ENCODE measurements around the gene EPHA6. TPM values are rescaled to one million over a fixed set of nuclear protein-coding genes. Genes with fewer than 3 reads are reported as not detected.

The EPHA6 gene
- total and polyA plus RNA-seq, 9 of the 15 experiments (the other 6 are each of a cell fraction or from before 2014, with no cell fraction given), result not detected

DNA sequence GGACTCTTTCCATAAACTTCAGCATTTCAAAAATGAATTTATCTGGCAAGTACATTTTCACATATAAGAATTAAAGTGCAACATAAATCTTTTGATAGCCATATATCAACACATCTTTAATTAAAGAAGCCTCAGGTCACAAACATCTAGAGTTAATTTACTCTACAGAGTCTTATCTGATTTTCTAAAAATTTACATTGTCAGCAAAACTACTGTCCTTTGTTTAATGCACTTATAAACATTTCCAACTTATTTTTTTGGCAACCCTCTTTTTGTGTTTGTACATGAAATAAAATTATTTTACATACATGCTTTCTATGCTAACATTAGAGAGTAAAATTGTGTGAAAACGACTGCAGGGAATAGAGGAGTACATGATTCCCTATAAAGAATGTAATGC lies 533.4 kb downstream of the EPHA6 start:
- no peak overlapping the region for H3K27ac ChIP-seq (ENCODE audit: extremely low read depth, low read depth, low read length)
- no peaks in the 10 kb centered on the region for H3K36me3 ChIP-seq (ENCODE audit: control insufficient read depth, insufficient read depth, low read length)
- H4K20me1 ChIP-seq (replicated peaks; ENCODE audit: control insufficient read depth, insufficient read depth, low read length), result no peaks in the 10 kb centered on the region
- H3K4me3 ChIP-seq, result no peak overlapping the region
- in situ Hi-C loops (cut with MboI) (no loop called here), intact Hi-C loops (cut with micrococcal nuclease) (no loop called here)
- H3K79me2 ChIP-seq (ENCODE audit: control insufficient read depth, insufficient read depth, low read length), result no peaks in the 10 kb centered on the region
- no peak for DNase-seq (ENCODE audit: extremely low read depth in 1 of 4, low spot score in 3 of 4)
- no peaks in the 10 kb centered on the region for H3K9me1 ChIP-seq (ENCODE audit: control insufficient read depth, insufficient read depth, low read length)
- no peaks in the 10 kb centered on the region for H3K4me1 ChIP-seq (replicated peaks in 1 of 2; ENCODE audit: control insufficient read depth in 2 of 2, insufficient read depth in 2 of 2, low read length in 2 of 2)
- no peak overlapping the region for H3K9ac ChIP-seq (ENCODE audit: insufficient read depth in 1 of 2, low read depth in 2 of 2, low read length in 2 of 2)
- CTCF ChIA-PET (ENCODE audit: low intra/inter-chr PET ratio), result no interaction called here
- H3K4me2 ChIP-seq (ENCODE audit: insufficient read depth, low read length), result no peak overlapping the region
- no TSS peak for BruUV-seq (replicated peaks)
- POLR2A ChIA-PET, result no interaction called here
- FAIRE-seq, result no peak
- H3K9me3 ChIP-seq (replicated peaks; ENCODE audit: control insufficient read depth, insufficient read depth, low read depth, low read length), result no peaks in the 10 kb centered on the region
- WGBS (ENCODE audit: insufficient coverage, low coverage, missing lambda C conversion rate), result 0% methylated on average over 1 of the region's 1 CpG
- H3K27me3 ChIP-seq (ENCODE audit: control insufficient read depth in 2 of 2, insufficient read depth in 2 of 2, low read length in 2 of 2), result no peaks in the 10 kb centered on the region
- no peak for ATAC-seq
- no peak overlapping the region for H2AFZ ChIP-seq (ENCODE audit: low read depth, low read length)
- peak; percentile 32; the same call in 1 of the 2 replicates for TF ChIP-seq MAFF (IDR thresholded peaks at IDR 0.05; ENCODE audit: low read length)
- TF ChIP-seq, protein P1, sequence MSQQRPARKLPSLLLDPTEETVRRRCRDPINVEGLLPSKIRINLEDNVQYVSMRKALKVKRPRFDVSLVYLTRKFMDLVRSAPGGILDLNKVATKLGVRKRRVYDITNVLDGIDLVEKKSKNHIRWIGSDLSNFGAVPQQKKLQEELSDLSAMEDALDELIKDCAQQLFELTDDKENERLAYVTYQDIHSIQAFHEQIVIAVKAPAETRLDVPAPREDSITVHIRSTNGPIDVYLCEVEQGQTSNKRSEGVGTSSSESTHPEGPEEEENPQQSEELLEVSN (IDR thresholded peaks at IDR 0.05; ENCODE audit: borderline replicate concordance in 1 of 2, extremely low read depth in 1 of 2, insufficient read depth in 1 of 2, insufficient read length in 1 of 2, low read depth in 1 of 2, low read length in 1 of 2, poor library complexity in 1 of 2, severe bottlenecking in 1 of 2), result no peak
- peak; percentile 29; the same call in 1 of the 2 replicates for TF ChIP-seq MAFK (IDR thresholded peaks at IDR 0.05; ENCODE audit: low read length)
- TF ChIP-seq, protein P2, sequence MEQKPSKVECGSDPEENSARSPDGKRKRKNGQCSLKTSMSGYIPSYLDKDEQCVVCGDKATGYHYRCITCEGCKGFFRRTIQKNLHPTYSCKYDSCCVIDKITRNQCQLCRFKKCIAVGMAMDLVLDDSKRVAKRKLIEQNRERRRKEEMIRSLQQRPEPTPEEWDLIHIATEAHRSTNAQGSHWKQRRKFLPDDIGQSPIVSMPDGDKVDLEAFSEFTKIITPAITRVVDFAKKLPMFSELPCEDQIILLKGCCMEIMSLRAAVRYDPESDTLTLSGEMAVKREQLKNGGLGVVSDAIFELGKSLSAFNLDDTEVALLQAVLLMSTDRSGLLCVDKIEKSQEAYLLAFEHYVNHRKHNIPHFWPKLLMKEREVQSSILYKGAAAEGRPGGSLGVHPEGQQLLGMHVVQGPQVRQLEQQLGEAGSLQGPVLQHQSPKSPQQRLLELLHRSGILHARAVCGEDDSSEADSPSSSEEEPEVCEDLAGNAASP (IDR thresholded peaks at IDR 0.05), result no peak
- TF ChIP-seq MAFG (tag; conservative IDR thresholded peaks at IDR 0.05), result 0 out of 2 replicates have a peak, but pooled peaks have one; percentile 8
- TF ChIP-seq SMARCA5 (IDR thresholded peaks at IDR 0.05), result no peak
- TF ChIP-seq ADNP (tag; IDR thresholded peaks at IDR 0.05), result no peak
- peak; percentile 43; the same call in 1 of the 2 replicates for TF ChIP-seq ZNF316 (IDR thresholded peaks at IDR 0.05)

All from K562 (cell line).